Activated naive CD8-positive, alpha-beta T cell treated with anti-CD3 and anti-CD28 coated beads for 36 hours (primary cell): ENCODE measurements around the gene INTS14. TPM values are rescaled to one million over a fixed set of nuclear protein-coding genes. Genes with fewer than 3 reads are reported as not detected.

Source experiments
- DNase-seq: peaks from one replicate; pipeline ENCODE4 v3.0.0; 2021
- H3K27ac Mint-ChIP-seq: one replicate; pipeline ENCODE4 v1.8.0; 2022; ENCODE audit warnings: mild to moderate bottlenecking, moderate library complexity, mixed read lengths
- H3K27me3 Mint-ChIP-seq: one replicate; pipeline ENCODE4 v1.8.0; 2022; ENCODE audit warnings: mild to moderate bottlenecking, mixed read lengths
- H3K36me3 Mint-ChIP-seq: one replicate; pipeline ENCODE4 v1.8.0; 2021; ENCODE audit warnings: mild to moderate bottlenecking, mixed read lengths
- H3K4me1 Mint-ChIP-seq: one replicate; pipeline ENCODE4 v1.8.0; 2021; ENCODE audit warnings: mixed read lengths
- H3K4me3 Mint-ChIP-seq: one replicate; pipeline ENCODE4 v1.8.0; 2022; ENCODE audit warnings: mild to moderate bottlenecking, moderate library complexity, mixed read lengths
- H3K9me3 Mint-ChIP-seq: one replicate; pipeline ENCODE4 v1.8.0; 2022; ENCODE audit warnings: mixed read lengths
- total RNA-seq, 2 experiments: library from RNA; stranded (reverse); gene quantifications; one replicate each; pipeline ENCODE4 v1.2.3, GENCODE V29; 2021

The INTS14 gene
- 10 to 100 TPM; 62.1 to 66.9 TPM for total RNA-seq

DNA sequence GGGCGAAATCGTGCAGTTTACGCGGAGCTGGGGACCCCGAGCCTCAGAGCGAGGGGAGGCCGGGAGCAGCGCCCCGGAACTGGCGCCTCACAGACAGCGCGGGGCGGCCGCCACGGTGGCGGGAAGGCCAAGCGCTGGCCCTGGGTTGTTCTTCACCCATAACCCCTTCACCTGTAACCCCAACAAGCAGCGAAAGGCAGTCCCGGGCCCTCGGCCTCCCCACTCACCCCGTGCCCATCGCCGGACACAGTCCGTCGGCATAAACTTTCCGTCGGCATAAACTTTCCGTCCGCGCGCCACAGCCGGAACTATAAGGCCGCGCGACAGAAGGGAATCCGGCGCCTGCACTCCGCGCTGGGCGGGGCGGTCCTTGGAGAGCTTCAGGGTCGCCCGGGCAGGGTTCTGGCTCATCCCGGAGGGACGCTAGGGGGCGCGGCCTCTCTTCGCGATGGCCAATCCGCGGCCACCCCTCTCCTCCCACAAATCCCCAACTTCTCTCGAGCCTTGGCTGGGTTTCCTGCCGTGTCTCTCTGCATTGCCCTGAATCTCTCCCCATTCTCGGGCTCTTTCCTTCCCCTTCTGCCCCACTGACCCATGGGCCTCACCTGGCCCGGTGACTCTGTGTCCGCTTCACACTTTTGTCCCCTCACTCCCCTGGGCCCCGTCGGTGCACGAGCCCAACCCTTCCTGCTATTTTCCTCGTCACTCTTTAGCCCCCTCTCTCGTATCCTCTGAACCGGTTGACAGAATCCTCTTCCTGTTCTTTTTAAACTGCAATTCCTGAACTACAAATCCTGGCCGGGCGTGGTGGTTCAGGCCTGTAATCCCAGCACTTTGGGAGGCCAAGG, at the start of gene INTS14:
INTS14 (minus strand) TSS at position 261 of the 848 bp plus-strand sequence. CDS start 3,751 bp downstream, outside the sequence.
- peaks cover 4% of the 10 kb centered on the region for H3K36me3 Mint-ChIP-seq
- H3K4me1 Mint-ChIP-seq, result peaks cover 29% of the 10 kb centered on the region
- H3K4me3 Mint-ChIP-seq, result peak within 1 kb of the TSS; percentile 94
- no peaks in the 10 kb centered on the region for H3K9me3 Mint-ChIP-seq
- H3K27me3 Mint-ChIP-seq, result no peaks in the 10 kb centered on the region
- H3K27ac Mint-ChIP-seq, result peak within 1 kb of the TSS; percentile 93
- DNase-seq, result peak; percentile 97

DNA sequence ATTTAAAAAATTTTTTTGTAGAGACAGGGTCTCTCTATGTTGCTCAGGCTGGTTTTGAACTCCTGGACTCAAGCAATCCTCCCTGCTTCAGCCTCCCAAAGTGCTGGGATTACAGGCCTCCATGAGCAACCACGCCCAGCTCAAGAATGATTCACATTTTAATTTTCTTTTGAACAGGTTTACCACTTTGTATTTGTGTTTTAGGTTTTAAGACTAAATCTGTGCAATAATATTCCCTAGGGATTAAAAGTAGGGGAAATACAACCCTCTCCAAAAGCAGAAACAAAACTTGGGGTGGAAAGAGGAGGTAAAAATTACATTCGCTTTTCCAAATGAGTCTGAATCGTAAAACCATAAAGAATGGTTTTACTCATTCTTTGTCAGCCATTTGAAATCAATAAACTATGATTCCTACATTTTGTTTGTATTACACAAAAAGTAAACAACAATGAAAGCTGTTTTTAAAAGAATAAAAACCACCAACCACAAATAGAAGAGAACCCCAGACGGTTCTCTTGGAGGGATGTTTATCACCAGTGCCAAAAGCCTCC, 48.6 kb upstream of the INTS14 start:
- no peaks in the 10 kb centered on the region for H3K9me3 Mint-ChIP-seq
- H3K4me3 Mint-ChIP-seq, result no peak overlapping the region
- no peak overlapping the region for H3K27ac Mint-ChIP-seq
- H3K4me1 Mint-ChIP-seq, result no peaks in the 10 kb centered on the region
- no peaks in the 10 kb centered on the region for H3K27me3 Mint-ChIP-seq
- DNase-seq, result no peak
- peaks cover 2% of the 10 kb centered on the region for H3K36me3 Mint-ChIP-seq

DNA sequence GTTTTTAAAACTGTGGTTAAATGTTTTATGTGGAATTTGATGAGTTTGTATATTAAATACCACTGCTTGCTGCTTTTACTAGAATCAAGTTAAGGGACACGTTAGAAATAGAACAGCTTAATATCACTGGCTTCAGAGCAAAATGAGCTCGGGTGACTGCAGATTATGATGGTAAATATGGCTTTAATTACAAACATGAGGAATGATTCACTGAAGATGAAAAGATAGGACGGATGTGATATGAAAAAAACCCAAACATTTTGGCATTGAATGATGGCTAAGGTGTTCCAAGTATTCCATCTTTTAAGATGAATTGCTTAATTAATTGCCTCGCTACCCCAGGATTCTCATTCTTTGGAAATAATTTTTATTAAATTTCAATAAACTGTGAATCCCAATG, 44.5 kb upstream of the INTS14 start:
- no peak overlapping the region for H3K27ac Mint-ChIP-seq
- H3K4me3 Mint-ChIP-seq, result no peak overlapping the region
- H3K27me3 Mint-ChIP-seq, result no peaks in the 10 kb centered on the region
- no peak for DNase-seq
- H3K4me1 Mint-ChIP-seq, result peaks cover 3% of the 10 kb centered on the region
- no peaks in the 10 kb centered on the region for H3K9me3 Mint-ChIP-seq
- peaks cover 16% of the 10 kb centered on the region for H3K36me3 Mint-ChIP-seq

DNA sequence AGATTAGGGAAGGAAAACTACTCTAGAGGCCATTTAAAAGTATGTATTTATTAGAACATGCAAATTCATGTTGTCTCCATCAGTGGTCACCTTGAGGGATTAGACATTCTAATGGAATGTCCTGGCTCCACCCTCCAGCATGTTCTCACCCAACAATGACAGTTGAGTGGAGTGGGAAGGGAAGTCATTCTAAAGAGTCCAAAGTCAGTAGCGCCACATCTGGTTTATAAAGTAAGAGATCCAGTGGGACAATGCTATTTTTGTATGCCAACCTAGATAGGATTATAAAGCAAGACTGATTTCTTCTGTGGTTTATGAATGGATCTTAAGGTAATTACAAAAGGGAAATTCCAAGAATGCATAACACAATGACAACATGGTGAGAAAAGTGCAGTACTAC, 44.1 kb upstream of the INTS14 start:
- H3K27me3 Mint-ChIP-seq, result no peaks in the 10 kb centered on the region
- peaks cover 8% of the 10 kb centered on the region for H3K4me1 Mint-ChIP-seq
- no peak for DNase-seq
- no peak overlapping the region for H3K4me3 Mint-ChIP-seq
- no peaks in the 10 kb centered on the region for H3K9me3 Mint-ChIP-seq
- peaks cover 16% of the 10 kb centered on the region for H3K36me3 Mint-ChIP-seq
- H3K27ac Mint-ChIP-seq, result no peak overlapping the region

DNA sequence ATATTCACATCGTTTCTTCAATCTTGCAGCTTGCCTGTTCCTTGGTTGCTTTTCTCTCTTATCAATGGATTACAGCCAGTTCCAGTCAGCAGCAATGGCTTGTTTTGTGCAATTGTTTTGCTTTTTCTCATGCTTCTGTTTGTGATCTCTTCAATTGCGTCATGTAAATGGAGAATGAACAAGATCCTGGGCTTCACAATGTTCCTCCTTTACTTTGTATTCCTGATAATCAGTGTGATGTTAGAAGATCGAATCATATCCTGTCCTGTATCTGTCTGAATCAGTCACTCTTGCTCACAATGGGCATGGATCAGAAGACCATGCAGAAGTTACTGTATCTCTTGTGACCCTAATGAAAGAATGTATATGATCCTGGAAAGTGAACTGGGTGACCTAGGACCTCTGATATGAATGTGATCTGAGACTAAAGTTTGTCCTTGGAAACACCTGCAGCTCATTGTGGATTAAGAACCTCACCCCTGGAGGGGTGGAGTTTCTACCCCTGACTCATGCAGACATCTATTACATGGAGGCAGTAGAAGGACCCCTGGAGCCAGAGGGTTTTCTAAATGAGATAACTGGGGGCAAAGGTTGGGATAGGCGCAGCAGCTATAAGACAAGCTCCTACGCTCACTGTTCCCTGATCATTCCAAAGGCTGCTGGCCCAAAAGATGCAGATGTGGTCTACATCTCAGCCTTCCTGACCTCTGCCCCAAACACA, 43.0 kb upstream of the INTS14 start:
- Mint-ChIP-seq H3K4me1 (peaks cover 8% of the 10 kb centered on the region), H3K4me3 (no peak overlapping the region), H3K36me3 (peaks cover 16% of the 10 kb centered on the region), H3K9me3 (no peaks in the 10 kb centered on the region), H3K27ac (no peak overlapping the region), H3K27me3 (no peaks in the 10 kb centered on the region)
- DNase-seq, result no peak

DNA sequence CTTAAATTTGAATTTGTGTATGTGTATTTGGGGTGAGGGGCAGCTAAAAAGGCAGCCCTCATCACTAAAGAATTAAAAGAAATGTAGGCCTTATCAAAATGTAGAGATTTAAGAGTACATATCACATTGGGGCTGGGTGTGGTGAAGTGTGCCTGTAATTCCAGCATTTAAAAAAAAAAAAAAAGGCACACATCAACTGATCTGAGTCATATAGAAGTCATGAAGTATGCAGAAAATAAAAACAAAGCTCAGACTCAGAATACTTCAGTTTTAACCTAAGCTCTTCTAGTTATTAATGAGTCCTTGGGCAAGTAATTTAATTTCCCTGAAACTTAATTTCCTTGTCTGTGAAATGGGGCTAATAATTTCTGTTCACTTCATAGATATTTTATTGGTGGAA, 42.4 kb upstream of the INTS14 start:
- Mint-ChIP-seq H3K27me3 (no peaks in the 10 kb centered on the region), H3K36me3 (peaks cover 16% of the 10 kb centered on the region), H3K9me3 (no peaks in the 10 kb centered on the region), H3K4me1 (peaks cover 8% of the 10 kb centered on the region), H3K27ac (no peak overlapping the region), H3K4me3 (no peak overlapping the region)
- no peak for DNase-seq

DNA sequence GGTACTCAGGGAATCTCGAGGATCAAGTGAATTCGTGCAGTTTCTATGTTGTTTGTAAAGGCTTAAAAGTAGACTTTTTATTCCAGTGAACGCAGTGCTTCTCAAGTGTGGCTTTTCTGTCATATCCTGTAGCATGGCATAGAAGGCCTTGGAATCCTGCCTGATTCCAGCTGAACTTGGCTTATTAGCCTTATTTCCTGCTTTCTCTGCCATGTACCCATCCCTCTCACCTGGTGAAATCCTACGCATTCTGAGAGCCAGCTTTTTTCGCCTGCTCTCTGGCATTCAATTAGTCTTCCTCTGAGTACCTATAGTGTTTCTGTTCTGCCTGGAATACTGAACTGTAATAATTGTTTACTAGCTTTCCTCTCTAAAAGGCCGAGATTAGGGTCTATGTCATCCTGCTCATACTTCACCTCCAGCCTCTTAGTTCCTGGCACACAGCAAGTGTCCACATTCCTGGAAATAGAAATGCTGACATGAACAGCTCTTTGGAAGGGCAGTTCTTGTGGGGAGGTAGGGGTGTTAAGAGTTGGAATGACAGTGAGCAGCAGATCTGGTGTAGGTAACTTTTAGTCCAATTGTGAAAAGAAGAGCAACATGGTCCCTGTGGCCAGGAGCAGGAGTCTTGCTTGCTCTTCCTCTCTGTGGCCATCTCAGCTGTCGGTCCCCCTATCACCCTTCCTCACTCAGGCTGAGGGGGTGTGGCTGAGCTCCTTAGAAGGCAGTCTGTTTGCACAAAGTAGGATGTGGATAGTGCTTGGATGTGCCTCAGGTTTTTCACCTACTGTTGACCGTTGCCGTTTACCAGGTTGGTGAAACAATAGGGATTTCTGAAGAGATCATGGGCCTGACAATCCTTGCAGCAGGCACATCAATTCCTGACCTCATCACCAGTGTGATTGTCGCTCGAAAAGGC, 41.2 kb upstream of the INTS14 start:
- DNase-seq, result no peak
- peaks cover 8% of the 10 kb centered on the region for H3K4me1 Mint-ChIP-seq
- no peak overlapping the region for H3K27ac Mint-ChIP-seq
- peaks cover 16% of the 10 kb centered on the region for H3K36me3 Mint-ChIP-seq
- no peak overlapping the region for H3K4me3 Mint-ChIP-seq
- H3K27me3 Mint-ChIP-seq, result no peaks in the 10 kb centered on the region
- no peaks in the 10 kb centered on the region for H3K9me3 Mint-ChIP-seq

DNA sequence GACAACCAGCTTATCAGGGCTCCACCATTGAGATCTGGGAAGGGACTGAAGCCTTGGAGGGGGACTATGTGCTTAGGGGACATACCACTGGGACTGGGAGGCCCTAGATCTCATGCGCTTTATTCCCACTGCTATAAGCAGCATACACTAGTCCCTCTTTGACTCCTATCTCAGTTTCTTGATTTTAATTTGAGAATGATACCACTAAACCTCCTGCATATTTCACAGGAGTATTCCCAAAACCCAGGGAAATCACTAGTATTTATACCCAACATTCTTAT, 40.1 kb upstream of the INTS14 start:
- Mint-ChIP-seq H3K4me3 (no peak overlapping the region), H3K36me3 (peaks cover 20% of the 10 kb centered on the region), H3K4me1 (peaks cover 8% of the 10 kb centered on the region), H3K27me3 (no peaks in the 10 kb centered on the region), H3K27ac (no peak overlapping the region), H3K9me3 (no peaks in the 10 kb centered on the region)
- no peak for DNase-seq

DNA sequence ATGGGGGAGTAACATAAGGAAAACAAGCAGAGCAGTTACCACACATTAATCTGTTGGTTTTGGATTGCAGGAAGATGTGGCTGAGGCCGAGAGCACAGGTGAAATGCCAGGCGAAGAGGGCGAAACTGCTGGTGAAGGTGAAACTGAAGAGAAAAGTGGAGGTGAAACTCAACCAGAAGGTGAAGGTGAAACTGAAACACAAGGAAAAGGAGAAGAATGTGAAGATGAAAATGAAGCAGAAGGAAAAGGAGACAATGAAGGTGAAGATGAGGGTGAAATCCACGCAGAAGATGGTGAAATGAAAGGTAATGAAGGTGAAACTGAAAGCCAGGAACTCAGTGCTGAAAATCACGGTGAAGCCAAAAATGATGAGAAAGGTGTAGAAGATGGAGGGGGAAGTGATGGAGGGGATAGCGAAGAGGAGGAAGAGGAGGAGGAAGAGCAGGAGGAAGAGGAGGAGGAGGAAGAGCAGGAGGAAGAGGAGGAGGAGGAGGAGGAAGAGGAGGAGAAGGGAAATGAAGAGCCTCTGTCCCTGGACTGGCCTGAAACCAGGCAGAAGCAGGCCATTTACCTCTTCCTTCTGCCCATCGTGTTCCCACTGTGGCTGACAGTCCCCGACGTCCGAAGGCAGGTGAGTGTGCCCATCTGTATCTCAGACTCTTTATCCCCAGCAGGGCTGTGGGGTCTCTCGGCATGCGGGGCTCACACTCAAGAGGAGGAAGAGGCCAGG, 39.5 kb upstream of the INTS14 start:
- peaks cover 20% of the 10 kb centered on the region for H3K36me3 Mint-ChIP-seq
- no peak overlapping the region for H3K4me3 Mint-ChIP-seq
- H3K4me1 Mint-ChIP-seq, result peaks cover 8% of the 10 kb centered on the region
- no peaks in the 10 kb centered on the region for H3K27me3 Mint-ChIP-seq
- H3K27ac Mint-ChIP-seq, result peak overlapping the region; percentile 75
- no peak for DNase-seq
- no peaks in the 10 kb centered on the region for H3K9me3 Mint-ChIP-seq

DNA sequence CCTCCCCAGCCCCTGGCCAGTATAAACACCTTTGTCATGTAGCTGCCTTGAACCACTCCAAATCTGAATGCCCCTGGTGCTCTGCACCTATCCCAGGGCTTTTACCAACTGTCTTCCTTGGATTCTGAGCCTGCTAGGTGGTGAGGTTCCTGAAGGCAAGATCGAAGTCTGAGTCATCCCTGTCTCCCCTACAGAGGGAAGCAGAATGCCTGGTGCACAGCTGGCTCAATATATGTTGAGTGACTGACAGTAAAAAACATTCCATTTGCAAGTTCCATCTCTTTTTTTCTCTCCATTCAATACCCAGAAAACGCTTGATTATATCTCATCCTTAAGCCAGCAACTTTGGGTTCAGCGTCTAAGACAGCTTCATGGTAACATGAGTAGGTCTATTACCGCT, 35.6 kb upstream of the INTS14 start:
- no peaks in the 10 kb centered on the region for H3K9me3 Mint-ChIP-seq
- H3K4me3 Mint-ChIP-seq, result no peak overlapping the region
- H3K27me3 Mint-ChIP-seq, result no peaks in the 10 kb centered on the region
- H3K36me3 Mint-ChIP-seq, result peaks cover 5% of the 10 kb centered on the region
- peaks cover 8% of the 10 kb centered on the region for H3K4me1 Mint-ChIP-seq
- DNase-seq, result no peak
- no peak overlapping the region for H3K27ac Mint-ChIP-seq

DNA sequence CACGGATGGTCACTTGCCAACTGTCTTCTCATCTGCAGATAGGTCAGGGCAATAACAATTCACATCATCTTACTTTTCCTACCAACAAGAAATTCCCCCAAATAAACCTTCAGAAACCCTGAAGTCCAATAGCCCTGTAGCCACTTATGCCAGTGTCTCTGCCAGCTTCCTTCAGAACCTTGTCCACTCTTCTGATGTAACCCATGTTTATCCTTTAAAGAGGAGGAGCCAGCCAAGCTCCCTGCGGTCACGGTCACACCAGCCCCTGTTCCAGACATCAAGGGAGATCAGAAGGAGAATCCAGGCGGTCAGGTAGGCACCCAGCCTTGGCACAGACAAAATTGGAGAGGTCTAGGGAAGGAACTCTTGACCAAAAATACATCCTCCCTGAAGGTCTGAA, 34.5 kb upstream of the INTS14 start:
- H3K27ac Mint-ChIP-seq, result no peak overlapping the region

DNA sequence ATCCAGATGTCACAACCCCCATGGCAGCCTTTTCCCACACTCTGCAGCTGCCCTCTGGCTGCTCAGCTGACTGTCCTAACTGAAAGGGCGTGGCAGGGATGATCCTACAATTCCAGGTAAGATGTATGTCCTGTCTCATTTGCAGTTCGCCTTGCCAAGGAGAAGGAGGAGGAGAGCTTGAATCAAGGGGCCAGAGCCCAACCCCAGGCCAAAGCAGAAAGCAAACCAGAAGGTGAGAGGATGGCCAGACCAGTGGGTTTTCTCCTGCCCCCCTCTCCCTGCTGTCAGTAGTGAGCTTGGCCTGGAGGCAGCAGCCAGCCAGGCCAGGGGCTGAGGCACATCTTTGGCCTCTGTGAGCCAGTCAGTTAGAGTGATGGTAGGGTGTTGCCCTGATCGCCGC, 33.4 kb upstream of the INTS14 start:
- no peak overlapping the region for H3K4me3 Mint-ChIP-seq
- H3K36me3 Mint-ChIP-seq, result peaks cover 3% of the 10 kb centered on the region
- H3K4me1 Mint-ChIP-seq, result no peaks in the 10 kb centered on the region
- H3K27me3 Mint-ChIP-seq, result no peaks in the 10 kb centered on the region
- no peak for DNase-seq
- no peaks in the 10 kb centered on the region for H3K9me3 Mint-ChIP-seq
- no peak overlapping the region for H3K27ac Mint-ChIP-seq

More for the DNA sequence above, 34.5 kb upstream of the INTS14 start:
- Mint-ChIP-seq H3K27me3 (no peaks in the 10 kb centered on the region), H3K36me3 (peaks cover 3% of the 10 kb centered on the region), H3K9me3 (no peaks in the 10 kb centered on the region), H3K4me1 (peaks cover 4% of the 10 kb centered on the region), H3K4me3 (no peak overlapping the region)
- no peak for DNase-seq

DNA sequence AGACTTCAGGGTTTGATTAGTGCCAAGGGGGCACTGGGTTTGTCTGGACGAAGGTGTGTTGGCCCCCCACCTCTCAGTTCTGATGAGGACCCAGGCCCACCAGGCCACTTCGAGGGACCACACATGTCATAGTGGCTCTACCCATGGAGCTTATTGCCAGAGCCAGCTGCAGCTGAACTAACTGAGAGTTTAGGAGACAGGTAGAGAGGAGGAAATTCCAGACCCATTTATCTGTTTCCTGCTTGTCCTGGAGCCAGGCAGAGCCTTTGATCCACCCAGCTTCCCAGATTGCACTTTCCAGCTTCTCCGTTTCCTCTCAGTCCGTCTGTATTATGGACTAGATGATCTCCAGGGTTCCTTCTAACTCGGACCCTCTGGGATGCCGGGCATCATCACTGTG, 31.7 kb upstream of the INTS14 start:
- no peak for DNase-seq
- Mint-ChIP-seq H3K27ac (no peak overlapping the region), H3K4me1 (peaks cover 9% of the 10 kb centered on the region), H3K4me3 (no peak overlapping the region), H3K36me3 (peaks cover 3% of the 10 kb centered on the region), H3K9me3 (no peaks in the 10 kb centered on the region), H3K27me3 (no peaks in the 10 kb centered on the region)

DNA sequence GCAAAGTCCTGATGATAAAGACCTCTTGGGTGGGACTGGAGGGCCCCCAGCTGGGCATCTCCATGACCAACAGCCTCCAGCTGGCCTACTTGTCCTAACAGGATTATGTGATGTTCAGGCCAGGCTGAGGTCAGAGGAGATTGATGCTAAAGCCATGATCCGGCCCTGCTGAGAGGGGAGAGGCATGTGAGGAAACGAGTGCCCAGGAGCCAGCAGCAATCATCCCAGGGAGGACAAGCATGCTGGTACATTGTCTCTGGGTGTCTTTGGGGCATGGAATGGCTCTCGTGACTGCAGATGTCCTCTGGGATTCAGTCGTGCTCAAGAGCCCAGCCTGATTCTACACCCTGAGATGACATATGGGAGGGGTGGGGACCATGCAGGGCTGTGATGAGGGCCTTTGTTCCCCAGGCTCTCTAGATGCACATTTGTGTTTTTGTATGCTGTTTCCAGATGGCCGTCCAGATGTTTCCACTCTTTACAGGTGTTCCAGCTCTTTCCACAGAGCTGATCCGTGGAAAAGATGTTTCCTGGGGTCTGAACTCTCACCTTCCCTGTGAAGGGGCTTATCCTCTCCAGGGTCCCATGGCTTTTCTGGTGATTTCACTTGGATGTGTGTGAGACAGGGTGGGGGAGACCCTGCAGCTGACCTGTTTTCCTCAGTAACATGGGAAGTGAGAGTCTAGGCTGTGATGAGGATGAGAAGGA, 31.0 kb upstream of the INTS14 start:
- Mint-ChIP-seq H3K27ac (no peak overlapping the region), H3K27me3 (no peaks in the 10 kb centered on the region), H3K4me1 (peaks cover 9% of the 10 kb centered on the region), H3K4me3 (no peak overlapping the region), H3K36me3 (peaks cover 2% of the 10 kb centered on the region), H3K9me3 (no peaks in the 10 kb centered on the region)
- no peak for DNase-seq
